AG09319 (cell line): ENCODE results near the gene EPN2.

Experiments used
- DNase-seq: peaks from one replicate; pipeline ENCODE4 v3.0.0-alpha.2; 2010; ENCODE audit warnings: low read depth; ENCODE audit errors: extremely low read depth
- TF ChIP-seq, protein P1 (sequence below): IDR thresholded peaks from 2 replicates; pipeline ENCODE4 v1.5.1; 2011; ENCODE audit warnings: low read depth, mild to moderate bottlenecking, inconsistent platforms, low read length, moderate library complexity

Gene EPN2

GRCh38 chr17:19254651-19255050 lies 17.5 kb downstream of the EPN2 start:
- DNase-seq, result no peak
- TF ChIP-seq, protein P1, sequence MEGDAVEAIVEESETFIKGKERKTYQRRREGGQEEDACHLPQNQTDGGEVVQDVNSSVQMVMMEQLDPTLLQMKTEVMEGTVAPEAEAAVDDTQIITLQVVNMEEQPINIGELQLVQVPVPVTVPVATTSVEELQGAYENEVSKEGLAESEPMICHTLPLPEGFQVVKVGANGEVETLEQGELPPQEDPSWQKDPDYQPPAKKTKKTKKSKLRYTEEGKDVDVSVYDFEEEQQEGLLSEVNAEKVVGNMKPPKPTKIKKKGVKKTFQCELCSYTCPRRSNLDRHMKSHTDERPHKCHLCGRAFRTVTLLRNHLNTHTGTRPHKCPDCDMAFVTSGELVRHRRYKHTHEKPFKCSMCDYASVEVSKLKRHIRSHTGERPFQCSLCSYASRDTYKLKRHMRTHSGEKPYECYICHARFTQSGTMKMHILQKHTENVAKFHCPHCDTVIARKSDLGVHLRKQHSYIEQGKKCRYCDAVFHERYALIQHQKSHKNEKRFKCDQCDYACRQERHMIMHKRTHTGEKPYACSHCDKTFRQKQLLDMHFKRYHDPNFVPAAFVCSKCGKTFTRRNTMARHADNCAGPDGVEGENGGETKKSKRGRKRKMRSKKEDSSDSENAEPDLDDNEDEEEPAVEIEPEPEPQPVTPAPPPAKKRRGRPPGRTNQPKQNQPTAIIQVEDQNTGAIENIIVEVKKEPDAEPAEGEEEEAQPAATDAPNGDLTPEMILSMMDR, result no peak

GRCh38 chr17:19255279-19255678 lies 18.1 kb downstream of the EPN2 start:
- TF ChIP-seq, protein P1, result no peak
- no peak for DNase-seq

- no peak for DNase-seq
- TF ChIP-seq, protein P1, result no peak
Measured at GRCh38 chr17:19258371-19258770, 21.2 kb downstream of the EPN2 start.

DNA sequence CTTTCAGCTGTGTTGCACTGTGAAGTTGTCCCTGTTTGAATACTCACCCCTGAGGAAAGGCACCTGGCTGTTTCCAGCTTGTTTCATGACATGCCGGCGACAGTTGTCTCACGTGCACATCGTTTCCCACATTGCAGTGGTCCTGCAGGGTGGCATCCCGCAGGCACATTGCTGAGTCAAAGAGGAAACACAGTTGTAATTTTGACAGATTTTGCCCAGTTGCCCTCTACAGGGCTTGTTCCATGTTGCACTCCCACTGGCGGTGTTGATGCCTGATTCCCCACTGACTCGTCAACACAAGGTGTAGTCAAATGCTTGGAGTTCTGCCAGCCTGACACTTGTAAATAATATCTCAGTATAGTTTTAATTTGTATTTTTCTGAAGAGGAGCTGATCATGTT lies 23.8 kb downstream of the EPN2 start:
- TF ChIP-seq, protein P1, result no peak
- DNase-seq, result no peak

- TF ChIP-seq, protein P1, result no peak
- no peak for DNase-seq
Measured at GRCh38 chr17:19261426-19261825, 24.3 kb downstream of the EPN2 start.

DNA sequence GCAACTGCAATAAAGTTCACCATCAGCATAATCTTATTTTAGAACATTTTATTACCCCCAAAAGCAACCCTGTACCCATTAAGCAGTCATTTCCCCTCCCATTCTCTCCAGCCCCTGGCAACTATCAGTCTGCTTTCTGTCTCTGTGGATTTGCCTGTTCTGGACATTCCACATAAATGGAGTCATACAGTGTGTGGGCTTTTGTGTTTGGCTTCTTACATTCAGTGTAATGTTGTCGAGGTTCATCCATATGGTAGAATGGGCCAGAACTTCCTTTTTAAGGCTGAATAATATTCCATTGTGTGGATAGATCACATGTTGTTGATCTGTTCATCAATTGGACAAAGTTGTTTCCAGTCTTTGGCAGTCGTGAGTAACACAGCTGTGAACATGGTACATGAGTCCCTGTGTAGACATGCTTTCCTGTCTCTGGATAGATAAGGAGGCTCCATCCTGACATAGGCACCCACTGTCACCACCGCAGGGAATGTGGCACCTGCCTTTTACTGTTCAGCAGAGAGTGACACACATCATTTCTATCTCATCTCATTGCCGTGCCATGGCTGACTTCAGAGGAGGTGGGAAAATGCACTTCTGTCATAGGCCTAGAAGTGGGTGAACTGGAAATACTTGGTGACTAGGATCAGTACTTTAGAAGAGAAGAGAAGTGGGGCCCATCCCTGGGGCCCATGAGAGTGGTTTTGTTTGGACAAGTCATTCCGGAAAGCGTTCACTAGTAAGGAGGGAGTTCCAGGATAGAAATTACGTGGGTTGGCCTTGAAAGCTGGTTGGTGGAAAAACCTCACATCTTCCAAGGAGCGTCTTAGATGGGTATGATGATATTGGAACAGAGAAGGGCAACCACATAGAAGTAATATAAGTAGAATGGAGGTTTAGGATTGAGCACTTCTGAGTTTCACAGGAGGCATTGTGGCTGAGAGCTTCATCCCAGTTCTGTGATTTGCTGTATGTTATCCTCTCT lies 25.8 kb downstream of the EPN2 start:
- TF ChIP-seq, protein P1, result no peak
- DNase-seq, result no peak

DNA sequence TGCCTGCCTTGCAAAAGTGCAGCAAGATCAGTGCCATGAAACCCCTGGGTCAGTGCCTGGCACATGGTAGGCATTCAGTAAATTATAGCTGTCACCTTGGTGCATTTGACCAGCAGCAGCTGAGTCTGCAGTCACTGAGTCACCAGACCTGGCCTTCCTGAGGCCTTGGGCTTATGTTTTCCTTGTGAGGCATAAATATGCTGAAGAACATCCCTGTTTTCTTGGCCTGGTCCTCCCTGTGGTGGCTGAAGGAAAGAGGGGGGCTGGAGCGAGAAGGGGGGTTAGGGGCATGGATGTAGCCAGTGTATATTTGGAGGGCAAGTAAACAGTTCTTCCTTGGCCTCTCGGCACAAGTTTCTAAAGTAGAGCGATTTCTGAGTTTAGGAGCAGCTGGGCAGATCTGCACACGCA lies 26.5 kb downstream of the EPN2 start:
- TF ChIP-seq, protein P1, result no peak
- DNase-seq, result no peak
